RWPE2 (cell line): ENCODE data around the gene ZNF223.

Experiments used
- ATAC-seq: fragments of 200-7000 bp; cut with Tn5 transposase; 3 replicates; pipeline ENCODE4 v1.9.1; 2021; ENCODE audit warnings: low read depth
- DNase-seq: peaks from one replicate; pipeline ENCODE4 v3.0.0-alpha.2; 2020; ENCODE audit warnings: low spot score
- H3K27ac ChIP-seq: fragments of 450-650 bp; 2 replicates; pipeline ENCODE4 v1.5.1; 2017; ENCODE audit warnings: mild to moderate bottlenecking; ENCODE audit not compliant: poor library complexity, severe bottlenecking
- H3K27me3 ChIP-seq: fragments of 250-450 bp; sonication (Bioruptor Pico); 2 replicates; pipeline ENCODE4 v1.5.1; 2021; ENCODE audit warnings: mild to moderate bottlenecking, moderate library complexity; ENCODE audit not compliant: insufficient read depth, poor library complexity, severe bottlenecking
- H3K36me3 ChIP-seq: fragments of 250-450 bp; sonication (Bioruptor Pico); 2 replicates; pipeline ENCODE4 v1.5.1; 2020; ENCODE audit warnings: low read depth, mild to moderate bottlenecking, moderate library complexity
- H3K4me1 ChIP-seq: fragments of 250-450 bp; sonication (Bioruptor Pico); 2 replicates; pipeline ENCODE4 v1.5.1; 2021; ENCODE audit warnings: mild to moderate bottlenecking, moderate library complexity; ENCODE audit not compliant: insufficient read depth, poor library complexity, severe bottlenecking
- H3K4me3 ChIP-seq: fragments of 250-450 bp; sonication (Bioruptor Pico); 2 replicates; pipeline ENCODE4 v1.5.1; 2021; ENCODE audit warnings: mild to moderate bottlenecking, moderate library complexity; ENCODE audit not compliant: severe bottlenecking
- H3K9me3 ChIP-seq: fragments of 250-450 bp; sonication (Bioruptor Pico); 2 replicates; pipeline ENCODE4 v1.5.1; 2021; ENCODE audit warnings: mild to moderate bottlenecking, moderate library complexity; ENCODE audit not compliant: severe bottlenecking
- TF ChIP-seq, protein P1 (sequence below): fragments of 450-650 bp; IDR thresholded peaks from one replicate; pipeline ENCODE4 v1.5.1; 2017; ENCODE audit warnings: mild to moderate bottlenecking, moderate library complexity; ENCODE audit not compliant: poor library complexity, severe bottlenecking

Gene ZNF223

DNA sequence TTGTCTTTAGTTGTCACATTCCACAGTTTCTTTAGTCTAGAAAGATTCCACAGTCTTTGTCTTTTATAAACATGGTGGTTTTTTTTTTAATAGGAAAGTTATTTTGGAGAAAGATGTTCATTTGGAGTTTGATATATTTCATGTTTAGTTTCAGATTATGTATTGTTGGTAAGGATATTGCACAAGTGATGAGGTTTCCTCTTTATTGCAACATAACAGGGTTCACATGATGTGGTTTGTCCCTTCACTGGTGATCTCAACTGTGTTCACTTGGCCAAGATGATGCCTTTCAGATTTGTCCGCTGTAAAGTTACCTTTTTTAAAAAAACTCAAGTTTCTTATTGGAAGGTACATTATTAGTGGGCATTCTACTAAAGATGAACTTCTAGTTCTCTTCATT, 45.9 kb upstream of the ZNF223 start:
- DNase-seq, result no peak
- Histone ChIP-seq H3K36me3 (peaks cover 50% of the 10 kb centered on the region), H3K9me3 (peaks cover 19% of the 10 kb centered on the region), H3K27ac (no peak overlapping the region), H3K4me3 (no peak overlapping the region), H3K27me3 (no peaks in the 10 kb centered on the region), H3K4me1 (no peaks in the 10 kb centered on the region)
- no peak for ATAC-seq
- TF ChIP-seq, protein P1, sequence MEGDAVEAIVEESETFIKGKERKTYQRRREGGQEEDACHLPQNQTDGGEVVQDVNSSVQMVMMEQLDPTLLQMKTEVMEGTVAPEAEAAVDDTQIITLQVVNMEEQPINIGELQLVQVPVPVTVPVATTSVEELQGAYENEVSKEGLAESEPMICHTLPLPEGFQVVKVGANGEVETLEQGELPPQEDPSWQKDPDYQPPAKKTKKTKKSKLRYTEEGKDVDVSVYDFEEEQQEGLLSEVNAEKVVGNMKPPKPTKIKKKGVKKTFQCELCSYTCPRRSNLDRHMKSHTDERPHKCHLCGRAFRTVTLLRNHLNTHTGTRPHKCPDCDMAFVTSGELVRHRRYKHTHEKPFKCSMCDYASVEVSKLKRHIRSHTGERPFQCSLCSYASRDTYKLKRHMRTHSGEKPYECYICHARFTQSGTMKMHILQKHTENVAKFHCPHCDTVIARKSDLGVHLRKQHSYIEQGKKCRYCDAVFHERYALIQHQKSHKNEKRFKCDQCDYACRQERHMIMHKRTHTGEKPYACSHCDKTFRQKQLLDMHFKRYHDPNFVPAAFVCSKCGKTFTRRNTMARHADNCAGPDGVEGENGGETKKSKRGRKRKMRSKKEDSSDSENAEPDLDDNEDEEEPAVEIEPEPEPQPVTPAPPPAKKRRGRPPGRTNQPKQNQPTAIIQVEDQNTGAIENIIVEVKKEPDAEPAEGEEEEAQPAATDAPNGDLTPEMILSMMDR, result no peak

DNA sequence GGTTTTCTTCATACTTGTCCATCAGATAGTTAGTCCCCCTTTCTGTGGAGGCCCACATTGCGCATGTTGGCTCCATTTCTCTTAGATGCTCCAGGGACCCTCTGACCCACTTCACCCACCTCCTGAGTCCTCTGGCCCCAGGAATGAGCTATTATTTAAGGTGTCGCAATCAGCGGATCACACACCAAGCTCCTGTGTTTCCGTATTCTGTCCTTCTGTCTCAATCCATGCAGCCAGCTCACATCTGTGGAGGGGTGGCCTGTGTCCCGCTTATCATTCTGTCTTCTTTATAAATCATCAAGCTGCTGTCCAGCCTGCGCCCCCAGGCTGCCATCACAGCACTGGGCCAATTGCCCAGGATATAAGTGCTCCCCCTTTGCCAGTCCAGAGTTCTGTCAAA, 44.4 kb upstream of the ZNF223 start:
- Histone ChIP-seq H3K9me3 (peaks cover 22% of the 10 kb centered on the region), H3K27ac (no peak overlapping the region), H3K4me1 (no peaks in the 10 kb centered on the region), H3K27me3 (no peaks in the 10 kb centered on the region), H3K4me3 (no peak overlapping the region), H3K36me3 (peaks cover 64% of the 10 kb centered on the region)
- TF ChIP-seq, protein P1, result no peak
- no peak for ATAC-seq
- DNase-seq, result no peak

DNA sequence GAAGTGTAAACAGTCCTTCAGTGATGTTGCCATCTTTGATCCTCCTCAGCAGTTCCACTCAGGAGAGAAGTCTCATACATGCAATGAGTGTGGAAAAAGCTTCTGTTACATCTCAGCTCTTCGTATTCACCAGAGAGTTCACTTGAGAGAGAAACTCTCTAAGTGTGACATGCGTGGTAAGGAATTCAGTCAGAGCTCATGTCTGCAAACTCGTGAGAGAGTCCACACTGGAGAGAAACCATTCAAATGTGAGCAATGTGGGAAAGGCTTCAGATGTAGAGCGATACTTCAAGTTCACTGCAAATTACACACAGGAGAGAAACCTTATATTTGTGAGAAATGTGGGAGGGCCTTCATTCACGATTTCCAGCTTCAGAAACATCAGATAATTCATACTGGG, 41.4 kb upstream of the ZNF223 start:
- peaks cover 22% of the 10 kb centered on the region for H3K9me3 ChIP-seq

DNA sequence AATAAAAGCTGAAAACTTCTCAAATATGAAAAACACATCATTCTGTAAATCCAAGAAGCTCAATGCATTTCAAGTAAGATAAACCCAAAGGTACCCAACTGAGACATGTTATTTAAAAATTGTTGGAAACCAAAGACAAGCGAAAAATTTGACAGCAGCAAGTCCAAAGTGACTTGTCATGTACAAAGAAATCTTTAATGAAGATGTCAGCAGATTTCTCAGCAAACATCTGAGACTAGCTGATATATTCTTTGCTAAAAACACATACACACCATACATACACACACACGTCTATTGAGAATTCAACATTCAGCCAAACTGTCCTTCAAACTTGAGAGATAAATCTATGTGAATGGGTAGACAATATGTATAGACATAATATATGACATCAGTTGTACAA, 32.3 kb upstream of the ZNF223 start:
- H3K9me3 ChIP-seq, result no peaks in the 10 kb centered on the region
- DNase-seq (no peak), ATAC-seq (no peak)
- no peak overlapping the region for H3K4me3 ChIP-seq
- no peaks in the 10 kb centered on the region for H3K27me3 ChIP-seq
- no peak overlapping the region for H3K27ac ChIP-seq
- no peaks in the 10 kb centered on the region for H3K4me1 ChIP-seq
- TF ChIP-seq, protein P1, result no peak
- no peaks in the 10 kb centered on the region for H3K36me3 ChIP-seq

More for the DNA sequence above, 41.4 kb upstream of the ZNF223 start:
- no peak for ATAC-seq
- no peak overlapping the region for H3K27ac ChIP-seq
- H3K4me1 ChIP-seq, result no peaks in the 10 kb centered on the region
- H3K4me3 ChIP-seq, result no peak overlapping the region
- TF ChIP-seq, protein P1, result no peak
- no peaks in the 10 kb centered on the region for H3K27me3 ChIP-seq
- H3K36me3 ChIP-seq, result peaks cover 64% of the 10 kb centered on the region
- DNase-seq, result no peak

DNA sequence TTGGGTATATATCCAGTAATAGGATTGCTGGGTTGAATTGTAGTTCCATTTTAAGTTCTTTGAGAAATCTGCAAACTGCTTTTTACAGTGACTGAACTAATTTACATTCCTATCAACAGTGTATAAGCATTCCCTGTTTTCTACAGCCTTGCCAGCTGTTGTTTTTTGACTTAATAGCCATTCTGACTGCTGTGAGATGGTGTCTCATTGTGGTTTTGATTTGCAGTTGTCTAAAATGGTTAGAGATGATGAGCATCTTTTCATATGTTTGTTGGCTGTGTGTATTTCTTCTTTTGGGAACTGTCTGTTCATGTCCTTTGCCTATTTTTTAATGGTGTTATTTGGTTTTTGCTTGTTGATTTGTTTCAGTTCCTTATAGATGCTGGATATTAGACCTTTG, 30.6 kb upstream of the ZNF223 start:
- TF ChIP-seq, protein P1, result no peak
- H3K36me3 ChIP-seq, result no peaks in the 10 kb centered on the region
- no peaks in the 10 kb centered on the region for H3K9me3 ChIP-seq

More for the DNA sequence above, 30.6 kb upstream of the ZNF223 start:
- DNase-seq, result no peak
- Histone ChIP-seq H3K4me3 (no peak overlapping the region), H3K27ac (no peak overlapping the region), H3K27me3 (no peaks in the 10 kb centered on the region), H3K4me1 (no peaks in the 10 kb centered on the region)
- no peak for ATAC-seq
